HG02571 (cell line): ENCODE results near the gene VSTM2B.

ENCODE experiments used
- ATAC-seq: cut with Tn5 transposase; IDR thresholded peaks from one replicate; pipeline ENCODE4 v1.9.1; 2021; ENCODE audit warnings: mild to moderate bottlenecking, moderate library complexity; ENCODE audit not compliant: unreplicated experiment

VSTM2B gene

GRCh38 chr19:29515233-29515619 is 10.6 kb upstream of the VSTM2B start:
- ATAC-seq = no peak

- ATAC-seq = no peak
Observed at GRCh38 chr19:29515706-29516357, 10.0 kb upstream of the VSTM2B start.

- no peak for ATAC-seq
Observed at GRCh38 chr19:29516358-29516725, 9.5 kb upstream of the VSTM2B start.

GRCh38 chr19:29516821-29517395 is 8.9 kb upstream of the VSTM2B start:
- no peak for ATAC-seq

GRCh38 chr19:29517412-29517811 is 8.4 kb upstream of the VSTM2B start:
- ATAC-seq = no peak

- no peak for ATAC-seq
Observed at GRCh38 chr19:29517946-29518345, 7.8 kb upstream of the VSTM2B start.

GRCh38 chr19:29519146-29519545 is 6.6 kb upstream of the VSTM2B start:
- ATAC-seq = no peak

GRCh38 chr19:29519931-29520330 is 5.9 kb upstream of the VSTM2B start:
- no peak for ATAC-seq

GRCh38 chr19:29520390-29520789 is 5.4 kb upstream of the VSTM2B start:
- ATAC-seq = no peak

- no peak for ATAC-seq
Observed at GRCh38 chr19:29521291-29522075, 4.3 kb upstream of the VSTM2B start.

GRCh38 chr19:29523568-29523967 is 2.2 kb upstream of the VSTM2B start:
- no peak for ATAC-seq

- no peak for ATAC-seq
Observed at GRCh38 chr19:29524201-29524911, 1.4 kb upstream of the VSTM2B start.

- no peak for ATAC-seq
Observed at GRCh38 chr19:29524912-29525831, 622 bp upstream of the VSTM2B start.

GRCh38 chr19:29526730-29527499 is 1.1 kb downstream of the VSTM2B start:
- no peak for ATAC-seq

GRCh38 chr19:29527500-29528328 is 1.9 kb downstream of the VSTM2B start:
- no peak for ATAC-seq

GRCh38 chr19:29528350-29528945 is 2.7 kb downstream of the VSTM2B start:
- no peak for ATAC-seq

GRCh38 chr19:29528946-29529645 is 3.3 kb downstream of the VSTM2B start:
- ATAC-seq = no peak
